H1 (cell line): Measurements from ENCODE around the gene NEU2. TPM values are rescaled to one million over a fixed set of nuclear protein-coding genes. Genes with fewer than 3 reads are reported as not detected.

Experiments
- CEBPB ChIP-seq: IDR thresholded peaks from 2 replicates; pipeline ENCODE4 v1.6.1; 2012; ENCODE audit warnings: low read depth, low read length
- CHD2 ChIP-seq: IDR thresholded peaks from 2 replicates; pipeline ENCODE4 v1.6.1; 2012; ENCODE audit warnings: low read length, improper control_type of control experiment
- CREB1 ChIP-seq: IDR thresholded peaks from 2 replicates; pipeline ENCODE4 v1.6.1; 2012; ENCODE audit warnings: inconsistent platforms
- CTBP2 ChIP-seq: IDR thresholded peaks from 2 replicates; pipeline ENCODE4 v1.7.0; 2011; ENCODE audit warnings: borderline replicate concordance, mild to moderate bottlenecking, moderate library complexity, mixed read lengths, low read length; ENCODE audit not compliant: insufficient read depth, insufficient read length
- FOSL1 ChIP-seq: IDR thresholded peaks from 2 replicates; pipeline ENCODE4 v1.6.1; 2011; ENCODE audit warnings: mild to moderate bottlenecking, low read depth, low read length, moderate library complexity; ENCODE audit not compliant: insufficient read depth
- GABPA ChIP-seq: IDR thresholded peaks from 2 replicates; pipeline ENCODE4 v1.6.1; 2011; ENCODE audit warnings: mild to moderate bottlenecking, low read length, moderate library complexity, borderline replicate concordance; ENCODE audit not compliant: insufficient read depth
- KDM5A ChIP-seq: fragments of 200-600 bp; IDR thresholded peaks from 2 replicates; pipeline ENCODE4 v1.7.1; 2012; ENCODE audit warnings: mild to moderate bottlenecking, low read length, inconsistent platforms, mixed read lengths
- RFX5 ChIP-seq: IDR thresholded peaks from 2 replicates; pipeline ENCODE4 v1.6.1; 2011; ENCODE audit warnings: low read depth, low read length, improper control_type of control experiment, borderline replicate concordance
- SP1 ChIP-seq: IDR thresholded peaks from 2 replicates; pipeline ENCODE4 v1.6.1; 2011; ENCODE audit warnings: low read depth, low read length
- polyA plus RNA-seq, 7 experiments: library from polyadenylated mRNA; depleted of rRNA in 3 of 7; stranded (reverse) in 5 of 7; unstranded in 2 of 7; fragments of >200 nt in 5 of 7; fragments of 200-250 nt in 2 of 7; gene quantifications; 1 replicate in 5 of 7; 2 replicates in 1 of 7; 4 replicates in 1 of 7; pipeline versions ENCODE4 v1.2.1 to v1.2.3, GENCODE V29; 2011 to 2013; ENCODE audit warnings: missing spikeins in 2 of 7, mixed read lengths in 2 of 7
- total RNA-seq: library from RNA; stranded (reverse); fragmentation: NEBNext Ultra II Directional; extraction: Animal tissue kit (Norgen Biotek cat#: 25700); gene quantifications from 2 replicates; pipeline ENCODE4 v1.2.1, GENCODE V29; 2021
- TF ChIP-seq, protein P1 (sequence below): fragments of 300-600 bp; sonication (generic); IDR thresholded peaks from 2 replicates; pipeline ENCODE4 v1.7.1; 2012; ENCODE audit warnings: low read length, moderate library complexity, mild to moderate bottlenecking, inconsistent platforms; ENCODE audit not compliant: insufficient replicate concordance
- TF ChIP-seq, protein P2 (sequence below): IDR thresholded peaks from 2 replicates; pipeline ENCODE4 v1.6.1; 2012; ENCODE audit warnings: low read length, inconsistent platforms

NEU2 gene
- total and polyA plus RNA-seq, 2 of the 8 experiments (the other 6 are each of a cell fraction or from before 2014, with no cell fraction given): 0.12 TPM; not detected in 1

DNA sequence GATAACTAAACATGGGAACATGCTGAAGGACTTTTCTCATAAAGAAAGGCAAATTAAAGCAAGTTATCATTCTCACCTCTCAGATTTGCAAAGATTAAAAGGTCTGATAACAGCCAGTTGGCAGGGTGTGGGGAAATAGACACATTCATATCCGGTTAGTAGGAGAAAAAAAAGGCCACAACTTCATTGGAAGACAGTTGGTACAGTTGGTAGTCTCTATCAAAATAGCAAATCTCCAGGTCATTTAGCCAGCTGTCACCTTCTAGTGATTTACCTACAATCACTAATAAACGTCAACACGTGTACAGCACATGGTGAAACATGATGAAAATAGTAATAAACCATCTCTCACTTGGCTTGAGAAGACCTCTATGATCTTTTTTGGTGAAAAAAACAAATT is 44.3 kb downstream of the NEU2 start (continued):
- TF ChIP-seq, protein P1, sequence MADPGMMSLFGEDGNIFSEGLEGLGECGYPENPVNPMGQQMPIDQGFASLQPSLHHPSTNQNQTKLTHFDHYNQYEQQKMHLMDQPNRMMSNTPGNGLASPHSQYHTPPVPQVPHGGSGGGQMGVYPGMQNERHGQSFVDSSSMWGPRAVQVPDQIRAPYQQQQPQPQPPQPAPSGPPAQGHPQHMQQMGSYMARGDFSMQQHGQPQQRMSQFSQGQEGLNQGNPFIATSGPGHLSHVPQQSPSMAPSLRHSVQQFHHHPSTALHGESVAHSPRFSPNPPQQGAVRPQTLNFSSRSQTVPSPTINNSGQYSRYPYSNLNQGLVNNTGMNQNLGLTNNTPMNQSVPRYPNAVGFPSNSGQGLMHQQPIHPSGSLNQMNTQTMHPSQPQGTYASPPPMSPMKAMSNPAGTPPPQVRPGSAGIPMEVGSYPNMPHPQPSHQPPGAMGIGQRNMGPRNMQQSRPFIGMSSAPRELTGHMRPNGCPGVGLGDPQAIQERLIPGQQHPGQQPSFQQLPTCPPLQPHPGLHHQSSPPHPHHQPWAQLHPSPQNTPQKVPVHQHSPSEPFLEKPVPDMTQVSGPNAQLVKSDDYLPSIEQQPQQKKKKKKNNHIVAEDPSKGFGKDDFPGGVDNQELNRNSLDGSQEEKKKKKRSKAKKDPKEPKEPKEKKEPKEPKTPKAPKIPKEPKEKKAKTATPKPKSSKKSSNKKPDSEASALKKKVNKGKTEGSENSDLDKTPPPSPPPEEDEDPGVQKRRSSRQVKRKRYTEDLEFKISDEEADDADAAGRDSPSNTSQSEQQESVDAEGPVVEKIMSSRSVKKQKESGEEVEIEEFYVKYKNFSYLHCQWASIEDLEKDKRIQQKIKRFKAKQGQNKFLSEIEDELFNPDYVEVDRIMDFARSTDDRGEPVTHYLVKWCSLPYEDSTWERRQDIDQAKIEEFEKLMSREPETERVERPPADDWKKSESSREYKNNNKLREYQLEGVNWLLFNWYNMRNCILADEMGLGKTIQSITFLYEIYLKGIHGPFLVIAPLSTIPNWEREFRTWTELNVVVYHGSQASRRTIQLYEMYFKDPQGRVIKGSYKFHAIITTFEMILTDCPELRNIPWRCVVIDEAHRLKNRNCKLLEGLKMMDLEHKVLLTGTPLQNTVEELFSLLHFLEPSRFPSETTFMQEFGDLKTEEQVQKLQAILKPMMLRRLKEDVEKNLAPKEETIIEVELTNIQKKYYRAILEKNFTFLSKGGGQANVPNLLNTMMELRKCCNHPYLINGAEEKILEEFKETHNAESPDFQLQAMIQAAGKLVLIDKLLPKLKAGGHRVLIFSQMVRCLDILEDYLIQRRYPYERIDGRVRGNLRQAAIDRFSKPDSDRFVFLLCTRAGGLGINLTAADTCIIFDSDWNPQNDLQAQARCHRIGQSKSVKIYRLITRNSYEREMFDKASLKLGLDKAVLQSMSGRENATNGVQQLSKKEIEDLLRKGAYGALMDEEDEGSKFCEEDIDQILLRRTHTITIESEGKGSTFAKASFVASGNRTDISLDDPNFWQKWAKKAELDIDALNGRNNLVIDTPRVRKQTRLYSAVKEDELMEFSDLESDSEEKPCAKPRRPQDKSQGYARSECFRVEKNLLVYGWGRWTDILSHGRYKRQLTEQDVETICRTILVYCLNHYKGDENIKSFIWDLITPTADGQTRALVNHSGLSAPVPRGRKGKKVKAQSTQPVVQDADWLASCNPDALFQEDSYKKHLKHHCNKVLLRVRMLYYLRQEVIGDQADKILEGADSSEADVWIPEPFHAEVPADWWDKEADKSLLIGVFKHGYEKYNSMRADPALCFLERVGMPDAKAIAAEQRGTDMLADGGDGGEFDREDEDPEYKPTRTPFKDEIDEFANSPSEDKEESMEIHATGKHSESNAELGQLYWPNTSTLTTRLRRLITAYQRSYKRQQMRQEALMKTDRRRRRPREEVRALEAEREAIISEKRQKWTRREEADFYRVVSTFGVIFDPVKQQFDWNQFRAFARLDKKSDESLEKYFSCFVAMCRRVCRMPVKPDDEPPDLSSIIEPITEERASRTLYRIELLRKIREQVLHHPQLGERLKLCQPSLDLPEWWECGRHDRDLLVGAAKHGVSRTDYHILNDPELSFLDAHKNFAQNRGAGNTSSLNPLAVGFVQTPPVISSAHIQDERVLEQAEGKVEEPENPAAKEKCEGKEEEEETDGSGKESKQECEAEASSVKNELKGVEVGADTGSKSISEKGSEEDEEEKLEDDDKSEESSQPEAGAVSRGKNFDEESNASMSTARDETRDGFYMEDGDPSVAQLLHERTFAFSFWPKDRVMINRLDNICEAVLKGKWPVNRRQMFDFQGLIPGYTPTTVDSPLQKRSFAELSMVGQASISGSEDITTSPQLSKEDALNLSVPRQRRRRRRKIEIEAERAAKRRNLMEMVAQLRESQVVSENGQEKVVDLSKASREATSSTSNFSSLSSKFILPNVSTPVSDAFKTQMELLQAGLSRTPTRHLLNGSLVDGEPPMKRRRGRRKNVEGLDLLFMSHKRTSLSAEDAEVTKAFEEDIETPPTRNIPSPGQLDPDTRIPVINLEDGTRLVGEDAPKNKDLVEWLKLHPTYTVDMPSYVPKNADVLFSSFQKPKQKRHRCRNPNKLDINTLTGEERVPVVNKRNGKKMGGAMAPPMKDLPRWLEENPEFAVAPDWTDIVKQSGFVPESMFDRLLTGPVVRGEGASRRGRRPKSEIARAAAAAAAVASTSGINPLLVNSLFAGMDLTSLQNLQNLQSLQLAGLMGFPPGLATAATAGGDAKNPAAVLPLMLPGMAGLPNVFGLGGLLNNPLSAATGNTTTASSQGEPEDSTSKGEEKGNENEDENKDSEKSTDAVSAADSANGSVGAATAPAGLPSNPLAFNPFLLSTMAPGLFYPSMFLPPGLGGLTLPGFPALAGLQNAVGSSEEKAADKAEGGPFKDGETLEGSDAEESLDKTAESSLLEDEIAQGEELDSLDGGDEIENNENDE: no peak
- TF ChIP-seq RFX5 (no peak), CTBP2 (no peak), FOSL1 (no peak), CHD2 (no peak), GABPA (no peak), CREB1 (no peak), KDM5A (no peak), CEBPB (no peak), SP1 (no peak)
- TF ChIP-seq, protein P2, sequence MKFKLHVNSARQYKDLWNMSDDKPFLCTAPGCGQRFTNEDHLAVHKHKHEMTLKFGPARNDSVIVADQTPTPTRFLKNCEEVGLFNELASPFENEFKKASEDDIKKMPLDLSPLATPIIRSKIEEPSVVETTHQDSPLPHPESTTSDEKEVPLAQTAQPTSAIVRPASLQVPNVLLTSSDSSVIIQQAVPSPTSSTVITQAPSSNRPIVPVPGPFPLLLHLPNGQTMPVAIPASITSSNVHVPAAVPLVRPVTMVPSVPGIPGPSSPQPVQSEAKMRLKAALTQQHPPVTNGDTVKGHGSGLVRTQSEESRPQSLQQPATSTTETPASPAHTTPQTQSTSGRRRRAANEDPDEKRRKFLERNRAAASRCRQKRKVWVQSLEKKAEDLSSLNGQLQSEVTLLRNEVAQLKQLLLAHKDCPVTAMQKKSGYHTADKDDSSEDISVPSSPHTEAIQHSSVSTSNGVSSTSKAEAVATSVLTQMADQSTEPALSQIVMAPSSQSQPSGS: no peak
